ENCODE data around the gene RIMBP2.
"Not testable (repeated sequence)": the region's sequence is repeated elsewhere in the genome, so short reads cannot be mapped to it uniquely, and the experiment has no call there.

RIMBP2 gene

GRCh38 chr12:130650131-130650530 is 66.0 kb downstream of the RIMBP2 start:
- no peak for DNase-seq

- DNase-seq, result no peak
Observed at GRCh38 chr12:130649101-130650045, 66.7 kb downstream of the RIMBP2 start.

GRCh38 chr12:130647814-130648213 is 68.3 kb downstream of the RIMBP2 start:
- no peak for DNase-seq

- DNase-seq, result no peak
Observed at GRCh38 chr12:130646716-130647370, 69.3 kb downstream of the RIMBP2 start.

- DNase-seq, result not testable (repeated sequence)
Observed at GRCh38 chr12:130646191-130646590, 69.9 kb downstream of the RIMBP2 start.

- DNase-seq, result no peak
Observed at GRCh38 chr12:130645751-130646150, 70.3 kb downstream of the RIMBP2 start.

GRCh38 chr12:130644566-130644965 is 71.5 kb downstream of the RIMBP2 start:
- no peak for DNase-seq

- no peak for DNase-seq
Observed at GRCh38 chr12:130644146-130644545, 72.0 kb downstream of the RIMBP2 start.

- DNase-seq, result no peak
Observed at GRCh38 chr12:130642856-130643255, 73.2 kb downstream of the RIMBP2 start.

- no peak for DNase-seq
Observed at GRCh38 chr12:130641533-130642184, 74.4 kb downstream of the RIMBP2 start.

- no peak for DNase-seq
Observed at GRCh38 chr12:130640901-130641300, 75.2 kb downstream of the RIMBP2 start.

- no peak for DNase-seq
Observed at GRCh38 chr12:130640496-130640895, 75.6 kb downstream of the RIMBP2 start.

- DNase-seq, result no peak
Observed at GRCh38 chr12:130639476-130640424, 76.3 kb downstream of the RIMBP2 start.

- no peak for DNase-seq
Observed at GRCh38 chr12:130636370-130636769, 79.7 kb downstream of the RIMBP2 start.

GRCh38 chr12:130634866-130635265 is 81.2 kb downstream of the RIMBP2 start:
- no peak for DNase-seq

- no peak for DNase-seq
Observed at GRCh38 chr12:130633771-130634170, 82.3 kb downstream of the RIMBP2 start.

GRCh38 chr12:130632642-130633041 is 83.5 kb downstream of the RIMBP2 start:
- no peak for DNase-seq

GRCh38 chr12:130628304-130628703 is 87.8 kb downstream of the RIMBP2 start:
- DNase-seq, result no peak

GRCh38 chr12:130627175-130627574 is 88.9 kb downstream of the RIMBP2 start:
- no peak for DNase-seq

GRCh38 chr12:130626601-130627000 is 89.5 kb downstream of the RIMBP2 start:
- no peak for DNase-seq

GRCh38 chr12:130625201-130625600 is 90.9 kb downstream of the RIMBP2 start:
- no peak for DNase-seq

- DNase-seq, result no peak
Observed at GRCh38 chr12:130622803-130623202, 93.3 kb downstream of the RIMBP2 start.

Measured in left hindlimb (tissue), 1 donor.